SJCRH30 (cell line): ENCODE measurements around the gene NUMA1. TPM values are rescaled to one million over a fixed set of nuclear protein-coding genes. Genes with fewer than 3 reads are reported as not detected.

Experiments
- DNase-seq, 2 experiments: peaks; one replicate each; pipeline ENCODE4 v3.0.0-alpha.2; 2015 to 2020
- H3K27ac ChIP-seq: fragments of 250-450 bp; sonication (Bioruptor Pico); 2 replicates; pipeline ENCODE4 v1.5.1; 2020; ENCODE audit warnings: mild to moderate bottlenecking, moderate library complexity
- H3K27me3 ChIP-seq: fragments of 250-450 bp; sonication (Bioruptor Pico); 2 replicates; pipeline ENCODE4 v1.5.1; 2020; ENCODE audit warnings: mild to moderate bottlenecking, moderate library complexity
- H3K36me3 ChIP-seq: fragments of 250-450 bp; sonication (Bioruptor Pico); 2 replicates; pipeline ENCODE4 v1.5.1; 2020; ENCODE audit warnings: mild to moderate bottlenecking, moderate library complexity
- H3K4me1 ChIP-seq: fragments of 250-450 bp; sonication (Bioruptor Pico); 2 replicates; pipeline ENCODE4 v1.5.1; 2020; ENCODE audit warnings: mild to moderate bottlenecking, moderate library complexity
- H3K4me3 ChIP-seq: fragments of 250-450 bp; sonication (Bioruptor Pico); 2 replicates; pipeline ENCODE4 v1.5.1; 2020; ENCODE audit warnings: mild to moderate bottlenecking, moderate library complexity
- H3K9me3 ChIP-seq: fragments of 250-450 bp; sonication (Bioruptor Pico); replicated peaks from 2 replicates; pipeline ENCODE4 v1.5.1; 2020; ENCODE audit warnings: mild to moderate bottlenecking, moderate library complexity
- total RNA-seq: library from RNA; depleted of rRNA; stranded (reverse); fragments of >200 nt; shearing (Covaris generic); gene quantifications from 2 replicates; pipeline ENCODE4 v1.2.3, GENCODE V29; 2014

NUMA1 gene
- total RNA-seq, 1 experiment from 2014 or later = 162 TPM

- no peak overlapping the region for H3K27ac ChIP-seq
- DNase-seq = no peak
Measured at GRCh38 chr11:72066855-72067254, 13.5 kb downstream of the NUMA1 start.

GRCh38 chr11:72061739-72062396 lies 18.5 kb downstream of the NUMA1 start:
- no peak for DNase-seq
- H3K9me3 ChIP-seq = no peaks in the 10 kb centered on the region
- H3K4me1 ChIP-seq = peaks cover 3% of the 10 kb centered on the region; the same call in 1 of the 2 replicates
- H3K36me3 ChIP-seq = peaks cover 22% of the 10 kb centered on the region
- H3K27ac ChIP-seq = no peak overlapping the region
- no peak overlapping the region for H3K4me3 ChIP-seq
- no peaks in the 10 kb centered on the region for H3K27me3 ChIP-seq

More at GRCh38 chr11:72066855-72067254, 13.5 kb downstream of the NUMA1 start:
- no peaks in the 10 kb centered on the region for H3K27me3 ChIP-seq
- H3K9me3 ChIP-seq = no peaks in the 10 kb centered on the region; the same call in 1 of the 2 replicates
- no peak overlapping the region for H3K4me3 ChIP-seq
- peaks cover 14% of the 10 kb centered on the region for H3K4me1 ChIP-seq
- peaks cover 17% of the 10 kb centered on the region for H3K36me3 ChIP-seq

- peak; percentile 31 to 59 for DNase-seq
Measured at GRCh38 chr11:72058416-72059034, 21.8 kb downstream of the NUMA1 start.

GRCh38 chr11:72048766-72049460 lies 31.4 kb downstream of the NUMA1 start:
- no peak overlapping the region for H3K27ac ChIP-seq
- no peaks in the 10 kb centered on the region for H3K27me3 ChIP-seq
- DNase-seq = no peak
- H3K36me3 ChIP-seq = peaks cover 16% of the 10 kb centered on the region
- H3K4me3 ChIP-seq = no peak overlapping the region
- H3K9me3 ChIP-seq = no peaks in the 10 kb centered on the region
- no peaks in the 10 kb centered on the region for H3K4me1 ChIP-seq

More at GRCh38 chr11:72058416-72059034, 21.8 kb downstream of the NUMA1 start:
- Histone ChIP-seq H3K36me3 (peaks cover 13% of the 10 kb centered on the region), H3K27ac (no peak overlapping the region), H3K27me3 (no peaks in the 10 kb centered on the region), H3K4me1 (peaks cover 3% of the 10 kb centered on the region; the same call in 1 of the 2 replicates), H3K4me3 (no peak overlapping the region), H3K9me3 (no peaks in the 10 kb centered on the region)

- Histone ChIP-seq H3K27me3 (no peaks in the 10 kb centered on the region), H3K36me3 (peaks cover 14% of the 10 kb centered on the region), H3K4me1 (peaks cover 8% of the 10 kb centered on the region), H3K27ac (no peak overlapping the region), H3K4me3 (no peak overlapping the region), H3K9me3 (no peaks in the 10 kb centered on the region)
- DNase-seq = no peak
Measured at GRCh38 chr11:72045849-72046248, 34.5 kb downstream of the NUMA1 start.

- DNase-seq = no peak
- peak overlapping the region; percentile 85 for H3K27ac ChIP-seq
- no peaks in the 10 kb centered on the region for H3K9me3 ChIP-seq
- H3K4me3 ChIP-seq = peak overlapping the region; percentile 70
- H3K4me1 ChIP-seq = peaks cover 35% of the 10 kb centered on the region
- no peaks in the 10 kb centered on the region for H3K27me3 ChIP-seq
- 0 out of 2 replicates have a peak, but pooled peaks cover 6% of the 10 kb centered on the region for H3K36me3 ChIP-seq
Measured at GRCh38 chr11:72042064-72042745, 38.1 kb downstream of the NUMA1 start.

- Histone ChIP-seq H3K4me3 (peak overlapping the region; percentile 70), H3K27me3 (no peaks in the 10 kb centered on the region), H3K36me3 (0 out of 2 replicates have a peak, but pooled peaks cover 6% of the 10 kb centered on the region), H3K4me1 (peaks cover 35% of the 10 kb centered on the region), H3K27ac (peak overlapping the region; percentile 85), H3K9me3 (no peaks in the 10 kb centered on the region)
- DNase-seq = peak; percentile 84 to 87
Measured at GRCh38 chr11:72041364-72042063, 38.8 kb downstream of the NUMA1 start.

- H3K27me3 ChIP-seq = no peaks in the 10 kb centered on the region
- peak overlapping the region; percentile 70 for H3K4me3 ChIP-seq
- H3K4me1 ChIP-seq = peaks cover 35% of the 10 kb centered on the region
- peak overlapping the region; percentile 85 for H3K27ac ChIP-seq
- H3K9me3 ChIP-seq = no peaks in the 10 kb centered on the region
- peak; percentile 85 to 91 for DNase-seq
- peaks cover 8% of the 10 kb centered on the region; the same call in 1 of the 2 replicates for H3K36me3 ChIP-seq
Measured at GRCh38 chr11:72040491-72041363, 39.6 kb downstream of the NUMA1 start.

- H3K9me3 ChIP-seq = no peaks in the 10 kb centered on the region
- DNase-seq = no peak
- H3K27ac ChIP-seq = peak overlapping the region; percentile 85; the same call in 1 of the 2 replicates
- H3K4me3 ChIP-seq = peak overlapping the region; percentile 70
- H3K36me3 ChIP-seq = peaks cover 9% of the 10 kb centered on the region; the same call in 1 of the 2 replicates
- no peaks in the 10 kb centered on the region for H3K27me3 ChIP-seq
- peaks cover 35% of the 10 kb centered on the region for H3K4me1 ChIP-seq
Measured at GRCh38 chr11:72039856-72040401, 40.4 kb downstream of the NUMA1 start.

GRCh38 chr11:72039031-72039855 lies 41.1 kb downstream of the NUMA1 start:
- Histone ChIP-seq H3K27me3 (no peaks in the 10 kb centered on the region), H3K9me3 (no peaks in the 10 kb centered on the region), H3K4me1 (peaks cover 35% of the 10 kb centered on the region), H3K27ac (no peak overlapping the region), H3K36me3 (peaks cover 12% of the 10 kb centered on the region; the same call in 1 of the 2 replicates), H3K4me3 (no peak overlapping the region)
- DNase-seq = peak in 1 of 2 experiments; percentile 41

GRCh38 chr11:72038491-72038890 lies 41.9 kb downstream of the NUMA1 start:
- H3K27ac ChIP-seq = no peak overlapping the region

GRCh38 chr11:72037554-72038311 lies 42.6 kb downstream of the NUMA1 start:
- H3K27me3 ChIP-seq = no peaks in the 10 kb centered on the region
- no peaks in the 10 kb centered on the region for H3K9me3 ChIP-seq
- H3K27ac ChIP-seq = no peak overlapping the region
- no peak overlapping the region for H3K4me3 ChIP-seq
- H3K36me3 ChIP-seq = peaks cover 16% of the 10 kb centered on the region
- DNase-seq = peak; percentile 18 to 21
- H3K4me1 ChIP-seq = peaks cover 34% of the 10 kb centered on the region

More at GRCh38 chr11:72038491-72038890, 41.9 kb downstream of the NUMA1 start:
- Histone ChIP-seq H3K36me3 (peaks cover 14% of the 10 kb centered on the region; the same call in 1 of the 2 replicates), H3K4me3 (no peak overlapping the region), H3K4me1 (peaks cover 35% of the 10 kb centered on the region), H3K9me3 (no peaks in the 10 kb centered on the region), H3K27me3 (no peaks in the 10 kb centered on the region)
- no peak for DNase-seq
